Endothelial cell of umbilical vein (primary cell): Measurements from ENCODE around the gene DOCK8. TPM values are rescaled to one million over a fixed set of nuclear protein-coding genes. Genes with fewer than 3 reads are reported as not detected.

Experiments
- BruUV-seq: library from RNA; stranded (reverse); fragments of 400-500 nt; replicated peaks from 2 replicates; lab custom pipeline; 2021; lab: Mats Ljungman, UMichigan
- CTCF ChIA-PET: fragments of 300-600, 350-600 bp; sonication (Branson Sonifier 250); formaldehyde crosslinking; loops from one replicate; lab custom pipeline; 2021; ENCODE audit warnings: antibody characterized with exemption, inconsistent platforms; lab: Charles Lee
- POLR2A ChIA-PET: fragments of 300-600, 350-600 bp; sonication (Branson Sonifier 250); formaldehyde crosslinking; loops from one replicate; lab custom pipeline; 2021; ENCODE audit warnings: antibody characterized with exemption, inconsistent platforms; lab: Charles Lee
- DNase-seq: peaks from one replicate; pipeline ENCODE4 v3.0.0-alpha.2; 2011; ENCODE audit warnings: low read depth, low spot score
- FAIRE-seq: peaks from 2 replicates; lab custom pipeline; 2011; peaks lifted over from hg19 to GRCh38; lab: Jason Lieb, UNC
- H2AFZ ChIP-seq: 2 replicates; pipeline ENCODE4 v1.6.0; 2012; ENCODE audit warnings: low read depth, low read length, control low read depth, inconsistent platforms
- H3K27ac ChIP-seq: 2 replicates; pipeline ENCODE4 v1.5.1; 2011; ENCODE audit warnings: low read depth, mild to moderate bottlenecking, control low read depth, low read length, moderate library complexity; ENCODE audit not compliant: insufficient read depth
- H3K27me3 ChIP-seq, 2 experiments: 2 replicates each; pipeline versions ENCODE4 v1.6.0 to v1.6.1; 2011; ENCODE audit warnings: low read length in 2 of 2, mixed read lengths in 1 of 2; ENCODE audit not compliant: control insufficient read depth in 2 of 2, insufficient read depth in 2 of 2
- H3K36me3 ChIP-seq, 2 experiments: 2 replicates in 1 of 2; 3 replicates in 1 of 2; pipeline ENCODE4 v1.5.1; 2011; ENCODE audit warnings: low read length in 2 of 2, mild to moderate bottlenecking in 1 of 2, moderate library complexity in 1 of 2; ENCODE audit not compliant: control insufficient read depth in 2 of 2, insufficient read depth in 2 of 2; ENCODE audit errors: extremely low read depth in 1 of 2
- H3K4me1 ChIP-seq: 3 replicates; pipeline ENCODE4 v1.5.1; 2011; ENCODE audit warnings: mild to moderate bottlenecking, low read length; ENCODE audit not compliant: control insufficient read depth, insufficient read depth; ENCODE audit errors: extremely low read depth
- H3K4me2 ChIP-seq: 2 replicates; pipeline ENCODE4 v1.6.1; 2011; ENCODE audit warnings: low read length, control low read depth, mixed read lengths; ENCODE audit not compliant: insufficient read depth
- H3K4me3 ChIP-seq, 3 experiments: fragments of 200-600 bp in 1 of 3; sonication (generic), shearing (Covaris generic) in 1 of 3; replicated peaks in 1 of 3; 2 replicates each; pipeline ENCODE4 v1.5.1; 2011 to 2016; ENCODE audit warnings: control low read depth in 3 of 3, low read length in 3 of 3, mild to moderate bottlenecking in 2 of 3, inconsistent platforms in 1 of 3, low read depth in 1 of 3, moderate library complexity in 1 of 3; ENCODE audit not compliant: insufficient read depth in 1 of 3
- H3K79me2 ChIP-seq: 2 replicates; pipeline ENCODE4 v1.6.0; 2012; ENCODE audit warnings: low read length, inconsistent platforms; ENCODE audit not compliant: control insufficient read depth, insufficient read depth
- H3K9ac ChIP-seq: replicated peaks from 2 replicates; pipeline ENCODE3; 2011; ENCODE audit warnings: low read length, control low read depth; ENCODE audit not compliant: insufficient read depth; ENCODE audit errors: extremely low read depth
- H3K9me1 ChIP-seq: replicated peaks from 3 replicates; pipeline ENCODE4 v1.6.0; 2011; ENCODE audit warnings: mild to moderate bottlenecking, low read length; ENCODE audit not compliant: control insufficient read depth, insufficient read depth; ENCODE audit errors: extremely low read depth
- H3K9me3 ChIP-seq: replicated peaks from 2 replicates; pipeline ENCODE4 v1.5.1; 2012; ENCODE audit warnings: low read length, inconsistent platforms; ENCODE audit not compliant: control insufficient read depth, insufficient read depth
- H4K20me1 ChIP-seq: replicated peaks from 2 replicates; pipeline ENCODE3; 2011; ENCODE audit warnings: mild to moderate bottlenecking, low read length; ENCODE audit not compliant: control insufficient read depth, insufficient read depth; ENCODE audit errors: extremely low read depth
- EZH2 ChIP-seq: IDR thresholded peaks from 2 replicates; pipeline ENCODE4 v1.6.1; 2012; ENCODE audit warnings: borderline replicate concordance, low read depth, mild to moderate bottlenecking, moderate library complexity, low read length, inconsistent platforms; ENCODE audit not compliant: severe bottlenecking
- FOS ChIP-seq: IDR thresholded peaks from 2 replicates; pipeline ENCODE4 v1.6.1; 2011; ENCODE audit warnings: mild to moderate bottlenecking, low read length, moderate library complexity, borderline replicate concordance; ENCODE audit not compliant: insufficient read depth
- JUN ChIP-seq: IDR thresholded peaks from 2 replicates; pipeline ENCODE4 v1.6.1; 2011; ENCODE audit warnings: borderline replicate concordance, low read depth; ENCODE audit not compliant: insufficient read length, insufficient read depth
- MYC ChIP-seq: IDR thresholded peaks from one replicate; pipeline ENCODE4 v1.6.1; 2011; ENCODE audit warnings: mild to moderate bottlenecking, low read depth, low read length
- POLR2A ChIP-seq: IDR thresholded peaks from 2 replicates; pipeline ENCODE4 v1.6.1; 2012; ENCODE audit warnings: low read depth, mild to moderate bottlenecking, control low read depth, low read length
- POLR2AphosphoS5 ChIP-seq: IDR thresholded peaks from 2 replicates; pipeline ENCODE4 v1.6.1; 2012; ENCODE audit warnings: low read depth, mild to moderate bottlenecking, control low read depth, low read length, moderate library complexity; ENCODE audit not compliant: insufficient read depth
- dilution Hi-C: fragments of 300-500 bp; cut with MboI; formaldehyde crosslinking; loops from one replicate; pipeline ENCODE4 v1.15.0; 2019; ENCODE audit warnings: low sequenced_read_pairs; ENCODE audit not compliant: extremely low pct_ligation_motif_present
- intact Hi-C: fragments of 100-400 bp; cut with micrococcal nuclease; formaldehyde crosslinking; loops from one replicate; pipeline ENCODE4 v1.10.0; 2022
- polyA plus RNA-seq, 4 experiments: library from polyadenylated mRNA; depleted of rRNA in 3 of 4; stranded (reverse) in 3 of 4; unstranded in 1 of 4; fragments of >200 nt; gene quantifications; 2 replicates each; pipeline versions ENCODE4 v1.2.1 to v1.2.3, GENCODE V29; 2011 to 2012; ENCODE audit warnings: missing spikeins in 1 of 4
- total RNA-seq: library from RNA; stranded (reverse); gene quantifications from 2 replicates; pipeline ENCODE4 v1.2.3, GENCODE V29; 2021
- TF ChIP-seq, protein P1 (sequence below), 2 donors: IDR thresholded peaks; 1 replicate in 1 of 2; 2 replicates in 1 of 2; pipeline ENCODE4 v1.5.1; 2011; ENCODE audit warnings: low read length in 2 of 2, mild to moderate bottlenecking in 2 of 2, moderate library complexity in 2 of 2, control low read depth in 1 of 2, inconsistent platforms in 1 of 2, low read depth in 1 of 2; ENCODE audit not compliant: insufficient read depth in 1 of 2; ENCODE audit errors: extremely low read depth in 1 of 2
- TF ChIP-seq, protein P2 (sequence below): IDR thresholded peaks from 2 replicates; pipeline ENCODE4 v1.6.1; 2011; ENCODE audit not compliant: insufficient read depth, insufficient read length

Gene DOCK8
- total and polyA plus RNA-seq, 2 donors (not counting 3 experiments of a cell fraction or from before 2014, with no cell fraction given): 0.54 to 1.3 TPM

- POLR2A ChIA-PET: interaction anchor here (0.6 kb wide), 1 partner anchor 19 kb away, joined by 4 read pairs; no protein-coding TSS in a partner anchor
- dilution Hi-C loops: no loop called here
Observed at GRCh38 chr9:224582-225520, 10.2 kb downstream of the DOCK8 start.

More at GRCh38 chr9:224582-225520, 10.2 kb downstream of the DOCK8 start:
- H2AFZ ChIP-seq: no peak overlapping the region
- H3K36me3 ChIP-seq: no peaks in the 10 kb centered on the region
- no peaks in the 10 kb centered on the region for H4K20me1 ChIP-seq
- FAIRE-seq: no peak
- CTCF ChIA-PET: interaction anchor here (3.1 kb wide), 1 partner anchor 10 kb away, joined by 24 read pairs; the partner anchor contains the start of gene DOCK8
- no peaks in the 10 kb centered on the region for H3K9me3 ChIP-seq
- H3K4me1 ChIP-seq: peaks cover 12% of the 10 kb centered on the region
- peaks cover 0 to 10% of the 10 kb centered on the region in 2 experiments for H3K27me3 ChIP-seq
- intact Hi-C loops: no loop called here
- H3K9ac ChIP-seq: no peak overlapping the region
- no peak overlapping the region for H3K27ac ChIP-seq
- H3K4me2 ChIP-seq: peak overlapping the region; percentile 11
- TF ChIP-seq POLR2A (no peak), MYC (no peak), JUN (no peak), FOS (no peak), POLR2AphosphoS5 (no peak), EZH2 (no peak)
- TF ChIP-seq, protein P1, sequence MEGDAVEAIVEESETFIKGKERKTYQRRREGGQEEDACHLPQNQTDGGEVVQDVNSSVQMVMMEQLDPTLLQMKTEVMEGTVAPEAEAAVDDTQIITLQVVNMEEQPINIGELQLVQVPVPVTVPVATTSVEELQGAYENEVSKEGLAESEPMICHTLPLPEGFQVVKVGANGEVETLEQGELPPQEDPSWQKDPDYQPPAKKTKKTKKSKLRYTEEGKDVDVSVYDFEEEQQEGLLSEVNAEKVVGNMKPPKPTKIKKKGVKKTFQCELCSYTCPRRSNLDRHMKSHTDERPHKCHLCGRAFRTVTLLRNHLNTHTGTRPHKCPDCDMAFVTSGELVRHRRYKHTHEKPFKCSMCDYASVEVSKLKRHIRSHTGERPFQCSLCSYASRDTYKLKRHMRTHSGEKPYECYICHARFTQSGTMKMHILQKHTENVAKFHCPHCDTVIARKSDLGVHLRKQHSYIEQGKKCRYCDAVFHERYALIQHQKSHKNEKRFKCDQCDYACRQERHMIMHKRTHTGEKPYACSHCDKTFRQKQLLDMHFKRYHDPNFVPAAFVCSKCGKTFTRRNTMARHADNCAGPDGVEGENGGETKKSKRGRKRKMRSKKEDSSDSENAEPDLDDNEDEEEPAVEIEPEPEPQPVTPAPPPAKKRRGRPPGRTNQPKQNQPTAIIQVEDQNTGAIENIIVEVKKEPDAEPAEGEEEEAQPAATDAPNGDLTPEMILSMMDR (IDR thresholded peaks at IDR 0.05; ENCODE audit: extremely low read depth in 1 of 2, insufficient read depth in 1 of 2, low read depth in 1 of 2, low read length in 2 of 2): no peak
- TF ChIP-seq, protein P2, sequence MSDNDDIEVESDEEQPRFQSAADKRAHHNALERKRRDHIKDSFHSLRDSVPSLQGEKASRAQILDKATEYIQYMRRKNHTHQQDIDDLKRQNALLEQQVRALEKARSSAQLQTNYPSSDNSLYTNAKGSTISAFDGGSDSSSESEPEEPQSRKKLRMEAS: no peak
- H3K79me2 ChIP-seq: no peaks in the 10 kb centered on the region
- H3K9me1 ChIP-seq: peaks cover 2% of the 10 kb centered on the region
- BruUV-seq: no TSS peak
- no peak overlapping the region for H3K4me3 ChIP-seq
- no peak for DNase-seq
